ENCODE data around the gene C1orf35.
A peak's percentile ranks its signal among the peaks of the same experiment; 100 is the strongest.

C1orf35 gene

GRCh38 chr1:228147151-228147693 is 44.1 kb upstream of the C1orf35 start:
- H3K4me1 ChIP-seq (ENCODE audit: insufficient read depth, low read length) = no peaks in the 10 kb centered on the region
- no peaks in the 10 kb centered on the region for H3K27me3 ChIP-seq (ENCODE audit: insufficient read depth, low read length)
- H3K9ac ChIP-seq (ENCODE audit: low read depth, low read length) = no peak overlapping the region
- no peak overlapping the region for H3K4me3 ChIP-seq (ENCODE audit: low read length)
- no peak overlapping the region for H3K27ac ChIP-seq (ENCODE audit: low read length)
- H3K36me3 ChIP-seq (ENCODE audit: insufficient read depth, low read depth, low read length) = no peaks in the 10 kb centered on the region
- no peaks in the 10 kb centered on the region for H3K9me3 ChIP-seq (ENCODE audit: insufficient read depth, low read depth, low read length)

GRCh38 chr1:228146417-228147150 is 43.5 kb upstream of the C1orf35 start:
- no peaks in the 10 kb centered on the region for H3K9me3 ChIP-seq (ENCODE audit: insufficient read depth, low read depth, low read length)
- no peak overlapping the region for H3K4me3 ChIP-seq (ENCODE audit: low read length)
- H3K4me1 ChIP-seq (ENCODE audit: insufficient read depth, low read length) = no peaks in the 10 kb centered on the region
- no peak overlapping the region for H3K27ac ChIP-seq (ENCODE audit: low read length)
- H3K9ac ChIP-seq (ENCODE audit: low read depth, low read length) = no peak overlapping the region
- H3K36me3 ChIP-seq (ENCODE audit: insufficient read depth, low read depth, low read length) = no peaks in the 10 kb centered on the region
- H3K27me3 ChIP-seq (ENCODE audit: insufficient read depth, low read length) = no peaks in the 10 kb centered on the region

GRCh38 chr1:228145463-228146416 is 42.6 kb upstream of the C1orf35 start:
- Histone ChIP-seq H3K36me3 (ENCODE audit: insufficient read depth, low read depth, low read length) (no peaks in the 10 kb centered on the region), H3K27ac (ENCODE audit: low read length) (no peak overlapping the region), H3K4me3 (ENCODE audit: low read length) (no peak overlapping the region), H3K9me3 (ENCODE audit: insufficient read depth, low read depth, low read length) (no peaks in the 10 kb centered on the region), H3K4me1 (ENCODE audit: insufficient read depth, low read length) (no peaks in the 10 kb centered on the region; the same call in 1 of the 2 replicates), H3K9ac (ENCODE audit: low read depth, low read length) (no peak overlapping the region), H3K27me3 (ENCODE audit: insufficient read depth, low read length) (no peaks in the 10 kb centered on the region)

GRCh38 chr1:228144993-228145343 is 41.8 kb upstream of the C1orf35 start:
- Histone ChIP-seq H3K9ac (ENCODE audit: low read depth, low read length) (no peak overlapping the region), H3K9me3 (ENCODE audit: insufficient read depth, low read depth, low read length) (no peaks in the 10 kb centered on the region), H3K27me3 (ENCODE audit: insufficient read depth, low read length) (no peaks in the 10 kb centered on the region), H3K27ac (ENCODE audit: low read length) (no peak overlapping the region), H3K36me3 (ENCODE audit: insufficient read depth, low read depth, low read length) (no peaks in the 10 kb centered on the region), H3K4me3 (ENCODE audit: low read length) (no peak overlapping the region), H3K4me1 (ENCODE audit: insufficient read depth, low read length) (no peaks in the 10 kb centered on the region; the same call in 1 of the 2 replicates)

GRCh38 chr1:228144193-228144992 is 41.3 kb upstream of the C1orf35 start:
- no peaks in the 10 kb centered on the region for H3K27me3 ChIP-seq (ENCODE audit: insufficient read depth, low read length)
- no peaks in the 10 kb centered on the region for H3K9me3 ChIP-seq (ENCODE audit: insufficient read depth, low read depth, low read length)
- no peak overlapping the region for H3K4me3 ChIP-seq (ENCODE audit: low read length)
- H3K27ac ChIP-seq (ENCODE audit: low read length) = no peak overlapping the region
- H3K36me3 ChIP-seq (ENCODE audit: insufficient read depth, low read depth, low read length) = no peaks in the 10 kb centered on the region
- H3K9ac ChIP-seq (ENCODE audit: low read depth, low read length) = no peak overlapping the region
- no peaks in the 10 kb centered on the region; the same call in 1 of the 2 replicates for H3K4me1 ChIP-seq (ENCODE audit: insufficient read depth, low read length)

GRCh38 chr1:228143480-228144192 is 40.5 kb upstream of the C1orf35 start:
- Histone ChIP-seq H3K36me3 (ENCODE audit: insufficient read depth, low read depth, low read length) (no peaks in the 10 kb centered on the region), H3K9ac (ENCODE audit: low read depth, low read length) (no peak overlapping the region), H3K27me3 (ENCODE audit: insufficient read depth, low read length) (no peaks in the 10 kb centered on the region; the same call in 1 of the 2 replicates), H3K9me3 (ENCODE audit: insufficient read depth, low read depth, low read length) (no peaks in the 10 kb centered on the region), H3K4me1 (ENCODE audit: insufficient read depth, low read length) (no peaks in the 10 kb centered on the region; the same call in 1 of the 2 replicates), H3K4me3 (ENCODE audit: low read length) (no peak overlapping the region), H3K27ac (ENCODE audit: low read length) (no peak overlapping the region)

GRCh38 chr1:228142701-228143136 is 39.6 kb upstream of the C1orf35 start:
- Histone ChIP-seq H3K4me1 (ENCODE audit: insufficient read depth, low read length) (no peaks in the 10 kb centered on the region; the same call in 1 of the 2 replicates), H3K27ac (ENCODE audit: low read length) (no peak overlapping the region), H3K4me3 (ENCODE audit: low read length) (no peak overlapping the region), H3K27me3 (ENCODE audit: insufficient read depth, low read length) (peaks cover 4% of the 10 kb centered on the region; the same call in 1 of the 2 replicates), H3K9me3 (ENCODE audit: insufficient read depth, low read depth, low read length) (no peaks in the 10 kb centered on the region), H3K9ac (ENCODE audit: low read depth, low read length) (no peak overlapping the region), H3K36me3 (ENCODE audit: insufficient read depth, low read depth, low read length) (no peaks in the 10 kb centered on the region)

- H3K9ac ChIP-seq (ENCODE audit: low read depth, low read length) = no peak overlapping the region
These were observed 39.1 kb upstream of the C1orf35 start for GRCh38 chr1:228142155-228142691.

GRCh38 chr1:228141226-228142044 is 38.3 kb upstream of the C1orf35 start:
- Histone ChIP-seq H3K27me3 (ENCODE audit: insufficient read depth, low read length) (peaks cover 16% of the 10 kb centered on the region), H3K4me3 (ENCODE audit: low read length) (peak overlapping the region; percentile 87), H3K36me3 (ENCODE audit: insufficient read depth, low read depth, low read length) (no peaks in the 10 kb centered on the region), H3K9ac (ENCODE audit: low read depth, low read length) (peak overlapping the region; percentile 82; the same call in 1 of the 2 replicates), H3K27ac (ENCODE audit: low read length) (no peak overlapping the region), H3K4me1 (ENCODE audit: insufficient read depth, low read length) (no peaks in the 10 kb centered on the region; the same call in 1 of the 2 replicates), H3K9me3 (ENCODE audit: insufficient read depth, low read depth, low read length) (no peaks in the 10 kb centered on the region)

More at GRCh38 chr1:228142155-228142691, 39.1 kb upstream of the C1orf35 start:
- Histone ChIP-seq H3K4me1 (ENCODE audit: insufficient read depth, low read length) (no peaks in the 10 kb centered on the region; the same call in 1 of the 2 replicates), H3K36me3 (ENCODE audit: insufficient read depth, low read depth, low read length) (no peaks in the 10 kb centered on the region), H3K27ac (ENCODE audit: low read length) (no peak overlapping the region), H3K4me3 (ENCODE audit: low read length) (no peak overlapping the region), H3K27me3 (ENCODE audit: insufficient read depth, low read length) (peaks cover 9% of the 10 kb centered on the region), H3K9me3 (ENCODE audit: insufficient read depth, low read depth, low read length) (no peaks in the 10 kb centered on the region)

GRCh38 chr1:228140724-228141225 is 37.6 kb upstream of the C1orf35 start:
- no peaks in the 10 kb centered on the region for H3K9me3 ChIP-seq (ENCODE audit: insufficient read depth, low read depth, low read length)
- H3K36me3 ChIP-seq (ENCODE audit: insufficient read depth, low read depth, low read length) = no peaks in the 10 kb centered on the region
- no peak overlapping the region for H3K27ac ChIP-seq (ENCODE audit: low read length)
- H3K4me3 ChIP-seq (ENCODE audit: low read length) = peak overlapping the region; percentile 87
- no peaks in the 10 kb centered on the region; the same call in 1 of the 2 replicates for H3K4me1 ChIP-seq (ENCODE audit: insufficient read depth, low read length)
- peaks cover 23% of the 10 kb centered on the region for H3K27me3 ChIP-seq (ENCODE audit: insufficient read depth, low read length)
- H3K9ac ChIP-seq (ENCODE audit: low read depth, low read length) = peak overlapping the region; percentile 82; the same call in 1 of the 2 replicates
